ENCODE data around the gene CASZ1.

CASZ1 gene

GRCh38 chr1:10774615-10775310 lies 21.7 kb downstream of the CASZ1 start:
- no peak overlapping the region for H3K4me3 ChIP-seq (ENCODE audit: low read depth, low read length)
- ChIA-PET CTCF (no interaction called here), POLR2A (no interaction called here)
- no peak for DNase-seq (ENCODE audit: low read depth, low spot score)
- no peak for TF ChIP-seq CTCF (IDR thresholded peaks at IDR 0.05; ENCODE audit: insufficient read depth, low read length, missing control alignments)

DNA sequence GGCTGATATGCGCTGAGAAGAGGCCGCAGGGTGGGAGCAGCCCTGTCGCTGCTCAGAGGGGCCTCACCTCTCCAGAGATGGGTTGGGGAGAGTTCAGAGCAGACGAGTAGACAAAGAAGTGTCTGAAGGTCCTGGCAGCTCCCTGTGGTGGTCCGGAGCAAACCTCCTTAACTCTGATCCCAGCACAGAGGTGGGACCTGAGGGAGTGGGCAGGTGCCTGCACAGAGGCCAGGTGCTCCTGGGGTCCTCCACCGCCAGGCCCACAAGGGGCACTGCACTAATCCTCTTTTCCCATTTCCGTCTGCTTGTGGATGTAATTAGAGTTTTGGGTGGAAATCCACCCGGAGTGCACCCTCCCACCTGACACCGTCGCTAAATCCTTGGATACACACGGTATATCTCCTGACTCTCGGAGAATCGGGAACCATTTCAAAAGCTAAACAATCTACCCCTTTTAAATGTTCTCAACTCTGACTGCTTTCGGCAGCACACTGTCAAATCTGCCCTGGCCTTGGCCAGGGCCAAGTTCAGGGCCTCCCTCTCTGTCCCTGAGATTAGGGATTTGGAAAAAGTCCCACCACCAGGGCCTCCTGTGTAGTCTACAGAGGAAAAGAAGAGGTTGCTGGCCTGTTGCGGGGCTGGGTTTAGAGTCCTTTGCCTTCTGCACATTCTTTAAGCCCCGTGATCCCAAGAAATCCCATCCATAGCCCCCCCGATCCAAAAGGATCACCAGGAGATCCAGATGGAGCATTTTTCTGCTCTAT lies 22.4 kb downstream of the CASZ1 start:
- ChIA-PET POLR2A (no interaction called here), CTCF (no interaction called here)
- H3K4me3 ChIP-seq (ENCODE audit: low read depth, low read length), result no peak overlapping the region
- no peak for TF ChIP-seq CTCF (IDR thresholded peaks at IDR 0.05; ENCODE audit: insufficient read depth, low read length, missing control alignments)
- DNase-seq (ENCODE audit: low read depth, low spot score), result no peak

DNA sequence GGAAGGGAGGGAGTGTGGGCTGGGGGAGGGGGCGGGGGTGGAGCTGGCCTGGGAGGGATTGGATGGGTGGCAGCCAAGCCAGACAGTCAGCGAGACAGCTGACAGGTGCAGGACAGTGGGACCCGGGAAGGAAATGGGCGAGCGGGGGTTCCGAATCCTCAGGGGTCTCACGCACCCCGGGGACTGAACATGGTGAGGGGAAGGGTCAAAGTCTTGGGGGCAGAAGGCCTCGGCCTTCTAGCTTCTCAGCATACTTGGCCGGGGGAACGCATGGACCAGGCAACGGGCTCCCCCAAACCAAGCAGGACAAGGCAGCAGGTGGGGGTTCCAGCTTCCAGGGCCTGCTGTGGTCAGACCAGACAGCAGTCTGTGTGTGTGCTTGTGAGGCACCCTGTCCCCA lies 23.1 kb downstream of the CASZ1 start:
- no peak for DNase-seq (ENCODE audit: low read depth, low spot score)

GRCh38 chr1:10772711-10773110 lies 23.7 kb downstream of the CASZ1 start:
- POLR2A ChIA-PET, result no interaction called here
- DNase-seq (ENCODE audit: low read depth, low spot score), result no peak
- H3K4me3 ChIP-seq (ENCODE audit: low read depth, low read length), result no peak overlapping the region
- CTCF ChIA-PET, result interaction anchor here (1.8 kb wide), 1 partner anchor 9 kb away, joined by 4 read pairs; no protein-coding TSS in a partner anchor
- TF ChIP-seq CTCF (IDR thresholded peaks at IDR 0.05; ENCODE audit: insufficient read depth, low read length, missing control alignments), result no peak

More for the DNA sequence above, 23.1 kb downstream of the CASZ1 start:
- no peak for TF ChIP-seq CTCF (IDR thresholded peaks at IDR 0.05; ENCODE audit: insufficient read depth, low read length, missing control alignments)
- H3K4me3 ChIP-seq (ENCODE audit: low read depth, low read length), result no peak overlapping the region
- ChIA-PET POLR2A (no interaction called here), CTCF (interaction anchor here (1.8 kb wide), 1 partner anchor 8 kb away, joined by 4 read pairs; no protein-coding TSS in a partner anchor)

DNA sequence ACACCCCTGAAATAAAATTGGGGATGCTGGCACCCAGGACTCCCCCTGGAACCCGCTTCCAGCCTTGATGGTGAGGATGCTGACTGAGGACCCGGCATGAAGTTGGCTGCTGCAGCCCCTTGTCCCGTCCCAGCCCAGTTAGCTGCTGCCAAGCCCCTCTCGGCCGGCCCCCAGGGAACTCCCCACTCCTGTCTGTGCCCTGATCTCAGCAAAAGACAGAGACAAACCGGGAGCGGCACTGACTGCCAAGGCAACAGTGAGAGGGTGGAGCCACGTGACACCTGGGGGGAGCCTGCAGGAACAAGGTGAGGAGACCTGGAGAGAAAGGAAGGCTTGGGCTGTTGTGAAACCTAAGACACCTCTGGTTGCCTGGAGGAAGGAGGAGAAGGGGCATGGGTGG lies 24.7 kb downstream of the CASZ1 start:
- TF ChIP-seq CTCF (IDR thresholded peaks at IDR 0.05; ENCODE audit: insufficient read depth, low read length, missing control alignments), result no peak
- DNase-seq (ENCODE audit: low read depth, low spot score), result no peak
- no peak overlapping the region for H3K4me3 ChIP-seq (ENCODE audit: low read depth, low read length)
- POLR2A ChIA-PET, result no interaction called here
- CTCF ChIA-PET, result interaction anchor here (1.8 kb wide), 1 partner anchor 10 kb away, joined by 4 read pairs; no protein-coding TSS in a partner anchor

GRCh38 chr1:10768552-10768951 lies 27.9 kb downstream of the CASZ1 start:
- POLR2A ChIA-PET, result no interaction called here
- CTCF ChIA-PET, result no interaction called here
- no peak for TF ChIP-seq CTCF (IDR thresholded peaks at IDR 0.05; ENCODE audit: insufficient read depth, low read length, missing control alignments)
- H3K4me3 ChIP-seq (ENCODE audit: low read depth, low read length), result no peak overlapping the region
- no peak for DNase-seq (ENCODE audit: low read depth, low spot score)

Measured in AG04449 (cell line).